HG03575 (cell line): ENCODE measurements around the gene ASXL3.

Experiments
- ATAC-seq: cut with Tn5 transposase; IDR thresholded peaks from one replicate; pipeline ENCODE4 v1.9.1; 2021; ENCODE audit not compliant: unreplicated experiment, insufficient number of reproducible peaks, low FRiP score; ENCODE audit errors: extremely low read depth

ASXL3 gene

GRCh38 chr18:33641141-33641540, 63.1 kb downstream of the ASXL3 start:
- no peak for ATAC-seq

GRCh38 chr18:33644494-33644893, 66.5 kb downstream of the ASXL3 start:
- no peak for ATAC-seq

- no peak for ATAC-seq
Observed at GRCh38 chr18:33647365-33647764, 69.3 kb downstream of the ASXL3 start.

- no peak for ATAC-seq
Observed at GRCh38 chr18:33652635-33653034, 74.6 kb downstream of the ASXL3 start.

GRCh38 chr18:33653231-33653630, 75.2 kb downstream of the ASXL3 start:
- ATAC-seq = no peak

- ATAC-seq = no peak
Observed at GRCh38 chr18:33656889-33657448, 79.0 kb downstream of the ASXL3 start.

- ATAC-seq = no peak
Observed at GRCh38 chr18:33660696-33661310, 82.8 kb downstream of the ASXL3 start.

- no peak for ATAC-seq
Observed at GRCh38 chr18:33664241-33664874, 86.3 kb downstream of the ASXL3 start.

GRCh38 chr18:33665187-33665586, 87.2 kb downstream of the ASXL3 start:
- ATAC-seq = no peak

- ATAC-seq = no peak
Observed at GRCh38 chr18:33665641-33666040, 87.6 kb downstream of the ASXL3 start.

- ATAC-seq = no peak
Observed at GRCh38 chr18:33666915-33667314, 88.9 kb downstream of the ASXL3 start.

- no peak for ATAC-seq
Observed at GRCh38 chr18:33669589-33669988, 91.6 kb downstream of the ASXL3 start.

- ATAC-seq = no peak
Observed at GRCh38 chr18:33670029-33670428, 92.0 kb downstream of the ASXL3 start.

GRCh38 chr18:33673689-33674088, 95.7 kb downstream of the ASXL3 start:
- ATAC-seq = no peak

GRCh38 chr18:33676593-33676992, 98.6 kb downstream of the ASXL3 start:
- no peak for ATAC-seq

- ATAC-seq = no peak
Observed at GRCh38 chr18:33677891-33678290, 99.9 kb downstream of the ASXL3 start.

- no peak for ATAC-seq
Observed at GRCh38 chr18:33682436-33682835, 104.4 kb downstream of the ASXL3 start.

GRCh38 chr18:33694593-33694992, 116.6 kb downstream of the ASXL3 start:
- no peak for ATAC-seq

GRCh38 chr18:33696332-33697162, 118.5 kb downstream of the ASXL3 start:
- no peak for ATAC-seq

- no peak for ATAC-seq
Observed at GRCh38 chr18:33697498-33697897, 119.5 kb downstream of the ASXL3 start.
